ENCODE results near the gene TUB. TPM values are rescaled to one million over a fixed set of nuclear protein-coding genes. Genes with fewer than 3 reads are reported as not detected.
A peak's percentile ranks its signal among the peaks of the same experiment; 100 is the strongest.

TUB gene
- polyA plus RNA-seq, 1 donor from 2014 or later = not detected

- peaks cover 2% of the 10 kb centered on the region for H3K36me3 Mint-ChIP-seq
- no peaks in the 10 kb centered on the region for H3K9me3 Mint-ChIP-seq
- H3K27me3 Mint-ChIP-seq = peaks cover 2% of the 10 kb centered on the region
- no peak overlapping the region for H3K4me3 Mint-ChIP-seq
- H3K27ac Mint-ChIP-seq = no peak overlapping the region
- no peaks in the 10 kb centered on the region for H3K4me1 Mint-ChIP-seq
These were observed 21.4 kb upstream of the TUB start for GRCh38 chr11:8059571-8060011.

DNA sequence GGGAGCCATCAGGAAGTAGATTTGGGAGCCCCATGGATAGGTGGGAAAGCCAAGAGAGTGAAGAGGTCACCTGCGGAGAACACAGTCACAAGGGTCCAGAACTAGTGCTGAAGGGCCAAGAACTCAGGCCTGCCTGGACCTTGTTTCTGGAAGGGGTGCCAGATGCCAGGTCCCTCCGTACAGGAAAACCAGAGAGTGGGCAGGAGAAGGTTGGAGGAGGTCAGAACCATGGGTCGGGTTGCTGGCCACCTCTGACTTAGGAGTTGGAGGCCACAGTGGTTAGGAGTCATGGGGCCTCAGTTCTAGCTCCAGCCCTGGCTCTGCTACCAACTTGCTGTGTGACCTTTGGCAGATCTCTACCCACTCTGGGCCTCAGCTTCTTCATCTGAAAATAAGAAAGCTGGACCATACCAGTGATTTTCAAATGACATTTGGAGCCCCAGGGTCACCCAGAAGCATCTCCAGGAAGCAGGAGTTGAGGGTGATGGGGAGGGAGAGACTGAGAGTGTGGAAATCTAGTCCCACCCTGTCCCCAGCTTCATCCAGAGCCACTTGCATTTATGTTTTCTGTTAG lies 20.8 kb upstream of the TUB start:
- no peaks in the 10 kb centered on the region for H3K4me1 Mint-ChIP-seq
- peaks cover 2% of the 10 kb centered on the region for H3K27me3 Mint-ChIP-seq
- H3K36me3 Mint-ChIP-seq = peaks cover 2% of the 10 kb centered on the region
- no peak overlapping the region for H3K27ac Mint-ChIP-seq
- no peaks in the 10 kb centered on the region for H3K9me3 Mint-ChIP-seq
- no peak overlapping the region for H3K4me3 Mint-ChIP-seq

DNA sequence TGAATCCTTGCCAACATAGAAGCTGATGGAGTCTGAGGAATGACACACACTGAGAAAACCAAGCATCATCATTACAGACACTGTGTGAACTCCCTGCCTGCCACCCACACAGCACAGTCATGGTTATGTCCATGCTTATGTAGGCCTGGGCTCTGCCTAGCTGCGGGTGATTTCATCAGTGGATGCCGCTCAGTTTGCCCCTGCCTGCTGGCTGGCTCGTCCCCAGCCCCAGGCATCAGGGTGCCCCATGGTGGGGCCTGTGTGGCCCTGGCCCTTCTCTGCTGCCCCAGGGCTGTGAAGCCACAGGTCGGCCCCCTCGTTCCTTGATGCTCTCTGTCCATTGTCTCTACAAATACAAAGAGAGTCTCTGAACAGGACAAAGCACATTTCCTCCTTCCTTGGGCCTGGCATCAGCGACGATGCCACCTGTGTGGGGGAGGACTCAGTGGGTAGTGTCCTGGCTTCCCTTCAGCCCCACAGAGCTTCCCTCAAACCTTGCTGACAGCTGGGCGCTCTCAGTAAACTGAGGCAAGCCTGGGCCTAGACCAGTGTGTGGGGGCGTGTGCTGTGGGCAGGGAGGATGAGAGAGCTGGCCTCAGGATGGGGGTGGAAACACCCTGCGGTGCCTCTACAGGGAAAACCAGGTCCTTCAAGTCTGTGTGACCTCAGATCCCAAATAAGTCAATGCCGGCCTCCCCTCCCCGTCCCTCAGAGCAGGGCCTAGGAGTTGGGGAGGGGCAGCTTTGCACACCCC lies 20.0 kb upstream of the TUB start:
- H3K4me3 Mint-ChIP-seq = no peak overlapping the region
- peaks cover 2% of the 10 kb centered on the region for H3K36me3 Mint-ChIP-seq
- H3K27me3 Mint-ChIP-seq = peaks cover 2% of the 10 kb centered on the region
- no peaks in the 10 kb centered on the region for H3K4me1 Mint-ChIP-seq
- no peaks in the 10 kb centered on the region for H3K9me3 Mint-ChIP-seq
- no peak overlapping the region for H3K27ac Mint-ChIP-seq

DNA sequence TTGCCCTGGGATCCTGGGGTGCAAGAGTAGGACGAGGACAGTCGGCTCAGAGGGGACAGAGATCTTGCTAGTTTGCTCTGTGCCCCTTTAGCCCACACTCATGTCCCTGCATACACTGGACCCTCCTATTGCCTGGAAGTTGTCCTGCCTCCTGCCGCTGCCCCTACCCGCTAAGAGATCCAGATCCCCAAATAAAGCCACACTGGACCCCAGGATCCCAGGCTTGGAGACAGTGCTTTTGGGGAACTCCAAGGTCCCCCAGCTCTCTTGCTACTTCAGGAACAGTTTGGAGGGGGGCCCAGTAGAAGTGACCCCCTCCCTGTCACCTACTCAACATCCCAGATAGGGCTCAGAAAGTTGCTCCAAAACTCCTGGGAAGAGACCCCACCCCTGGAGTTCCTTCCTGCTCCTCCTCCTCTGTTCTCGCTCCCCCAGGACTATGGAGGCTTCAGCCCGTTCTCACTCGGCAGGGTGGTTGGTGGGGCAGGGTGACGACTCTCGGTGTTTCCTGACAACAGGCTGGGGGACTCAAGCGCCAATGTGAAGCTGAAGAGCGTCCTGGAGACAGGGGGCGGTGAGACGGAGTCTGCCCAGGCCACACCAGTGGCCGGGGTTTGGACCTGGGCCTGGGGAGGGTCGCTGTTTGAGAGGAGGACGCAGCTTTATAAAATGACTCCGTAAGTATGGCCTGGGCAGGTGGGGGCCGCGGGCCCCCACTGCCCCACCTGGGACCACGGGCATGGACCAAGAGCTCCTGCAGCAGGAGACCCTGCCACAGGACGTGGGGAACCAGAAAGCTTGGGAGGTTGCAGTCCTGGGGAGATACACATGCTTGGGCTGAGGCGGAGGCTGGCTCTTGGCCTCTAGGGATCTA lies 19.2 kb upstream of the TUB start:
- Mint-ChIP-seq H3K27me3 (peaks cover 2% of the 10 kb centered on the region), H3K36me3 (peaks cover 2% of the 10 kb centered on the region), H3K4me3 (no peak overlapping the region), H3K9me3 (no peaks in the 10 kb centered on the region), H3K4me1 (no peaks in the 10 kb centered on the region), H3K27ac (no peak overlapping the region)

DNA sequence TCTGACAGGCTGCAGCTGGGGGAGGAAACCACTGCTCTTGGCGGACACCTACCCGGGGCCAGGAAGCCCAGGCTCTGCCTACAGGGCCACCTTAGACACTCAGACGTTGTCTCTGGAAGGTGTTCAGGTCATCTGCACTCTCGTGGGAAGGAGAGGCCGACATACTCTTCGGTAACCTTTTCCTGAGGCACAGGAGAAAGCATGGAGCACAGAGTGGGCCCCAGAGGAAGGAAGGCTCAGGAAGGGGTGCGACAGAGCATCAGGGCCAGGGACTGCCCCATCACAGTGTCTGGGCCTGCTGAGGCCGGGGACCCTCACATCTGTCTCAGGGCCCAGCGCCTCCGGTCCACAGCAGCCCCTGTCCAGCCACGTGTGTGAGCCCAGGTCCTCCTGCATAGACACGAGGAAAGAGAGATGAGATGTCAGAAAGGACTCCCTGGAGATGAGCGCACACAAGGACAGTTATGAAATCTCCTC lies 18.2 kb upstream of the TUB start:
- Mint-ChIP-seq H3K36me3 (peaks cover 2% of the 10 kb centered on the region), H3K4me3 (no peak overlapping the region), H3K4me1 (no peaks in the 10 kb centered on the region), H3K27ac (no peak overlapping the region), H3K27me3 (peaks cover 8% of the 10 kb centered on the region), H3K9me3 (peaks cover 0 to 3% (median 0%) of the 10 kb centered on the region in 3 donors)

DNA sequence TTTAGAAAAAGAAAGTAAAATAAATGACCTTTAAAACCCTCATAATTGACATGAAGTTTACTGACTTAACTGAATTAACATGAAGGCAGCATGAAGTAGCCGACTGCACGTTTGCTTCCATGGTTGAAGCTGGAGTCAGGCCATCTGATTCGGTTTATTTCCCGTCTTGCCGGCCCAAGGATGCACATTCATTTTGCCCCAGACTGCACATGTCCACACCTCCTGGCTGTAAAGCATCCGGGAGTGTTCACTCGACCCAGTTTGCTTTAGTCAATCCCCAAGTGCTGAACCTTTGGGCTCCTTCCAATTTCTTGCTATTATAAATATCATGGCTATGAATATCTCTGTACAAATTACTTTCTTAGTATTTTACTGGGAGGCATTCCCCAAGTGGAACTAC lies 17.7 kb upstream of the TUB start:
- Mint-ChIP-seq H3K27ac (no peak overlapping the region), H3K4me3 (no peak overlapping the region), H3K36me3 (peaks cover under 1% of the 10 kb centered on the region), H3K4me1 (no peaks in the 10 kb centered on the region), H3K9me3 (peaks cover 0 to 3% (median 0%) of the 10 kb centered on the region in 3 donors), H3K27me3 (peaks cover 9% of the 10 kb centered on the region)

DNA sequence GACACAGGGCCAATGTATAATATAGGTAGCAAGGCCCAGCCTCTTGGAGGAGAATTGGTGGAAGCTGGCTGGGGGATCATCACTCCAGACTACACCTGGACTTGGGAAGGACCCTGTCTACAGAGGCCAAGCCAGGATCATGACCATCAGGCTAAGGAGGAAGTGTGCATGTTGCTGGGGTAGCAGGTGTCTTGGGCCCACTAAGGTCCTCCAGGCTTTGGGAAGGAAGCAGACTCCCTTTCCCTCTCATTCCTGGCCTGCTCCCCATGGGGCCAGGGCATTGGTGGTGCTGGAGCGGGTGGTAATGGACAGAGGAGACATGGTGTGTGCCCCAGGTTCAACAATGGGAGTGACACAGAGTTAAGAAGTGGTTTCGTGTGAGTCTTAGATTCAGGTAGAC lies 16.0 kb upstream of the TUB start:
- H3K27ac Mint-ChIP-seq = no peak overlapping the region

GRCh38 chr11:8066036-8066910 lies 14.7 kb upstream of the TUB start:
- Mint-ChIP-seq H3K9me3 (peaks cover 0 to 6% (median 0%) of the 10 kb centered on the region in 3 donors), H3K27ac (no peak overlapping the region), H3K4me3 (no peak overlapping the region), H3K4me1 (peaks cover 4 to 6% (median 4%) of the 10 kb centered on the region in 3 donors), H3K27me3 (peaks cover 10% of the 10 kb centered on the region), H3K36me3 (no peaks in the 10 kb centered on the region)

More for the DNA sequence above, 16.0 kb upstream of the TUB start:
- peaks cover 0 to 6% (median 0%) of the 10 kb centered on the region in 3 donors for H3K9me3 Mint-ChIP-seq
- H3K36me3 Mint-ChIP-seq = no peaks in the 10 kb centered on the region
- no peaks in the 10 kb centered on the region for H3K4me1 Mint-ChIP-seq
- peaks cover 10% of the 10 kb centered on the region for H3K27me3 Mint-ChIP-seq
- H3K4me3 Mint-ChIP-seq = peak overlapping the region in 1 of 4 donors; percentile 48

GRCh38 chr11:8066911-8067455 lies 14.0 kb upstream of the TUB start:
- Mint-ChIP-seq H3K4me3 (no peak overlapping the region), H3K4me1 (peaks cover 4 to 6% (median 4%) of the 10 kb centered on the region in 3 donors), H3K27ac (no peak overlapping the region), H3K36me3 (no peaks in the 10 kb centered on the region), H3K27me3 (peaks cover 12% of the 10 kb centered on the region), H3K9me3 (peaks cover 0 to 6% (median 0%) of the 10 kb centered on the region in 3 donors)

DNA sequence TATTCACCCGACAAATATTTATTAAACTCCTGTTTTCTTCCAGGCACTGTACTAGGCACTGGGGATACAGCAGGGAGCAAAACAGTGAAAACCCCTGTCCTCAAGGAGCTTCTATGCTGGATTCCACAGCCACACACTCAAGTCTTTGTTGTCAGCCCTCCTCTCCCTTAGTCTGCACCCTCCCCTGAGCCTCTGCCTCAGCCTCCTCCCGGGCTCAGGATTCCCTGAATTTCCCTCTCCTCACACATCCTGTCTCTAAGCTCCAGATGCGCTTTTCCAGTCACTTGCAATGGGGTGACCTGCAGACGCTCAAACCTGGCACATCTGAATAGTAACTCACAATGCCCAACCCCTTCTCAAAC lies 13.5 kb upstream of the TUB start:
- H3K9me3 Mint-ChIP-seq = peaks cover 0 to 6% (median 0%) of the 10 kb centered on the region in 3 donors
- H3K27me3 Mint-ChIP-seq = peaks cover 11% of the 10 kb centered on the region
- H3K36me3 Mint-ChIP-seq = no peaks in the 10 kb centered on the region
- peaks cover 4 to 6% (median 4%) of the 10 kb centered on the region in 3 donors for H3K4me1 Mint-ChIP-seq
- no peak overlapping the region for H3K4me3 Mint-ChIP-seq
- no peak overlapping the region for H3K27ac Mint-ChIP-seq

- peaks cover 11% of the 10 kb centered on the region for H3K27me3 Mint-ChIP-seq
- H3K27ac Mint-ChIP-seq = no peak overlapping the region
- H3K36me3 Mint-ChIP-seq = no peaks in the 10 kb centered on the region
- peaks cover 4 to 6% (median 4%) of the 10 kb centered on the region in 3 donors for H3K4me1 Mint-ChIP-seq
- H3K9me3 Mint-ChIP-seq = peaks cover 0 to 6% (median 0%) of the 10 kb centered on the region in 3 donors
- no peak overlapping the region for H3K4me3 Mint-ChIP-seq
These were observed 13.0 kb upstream of the TUB start for GRCh38 chr11:8067929-8068575.

DNA sequence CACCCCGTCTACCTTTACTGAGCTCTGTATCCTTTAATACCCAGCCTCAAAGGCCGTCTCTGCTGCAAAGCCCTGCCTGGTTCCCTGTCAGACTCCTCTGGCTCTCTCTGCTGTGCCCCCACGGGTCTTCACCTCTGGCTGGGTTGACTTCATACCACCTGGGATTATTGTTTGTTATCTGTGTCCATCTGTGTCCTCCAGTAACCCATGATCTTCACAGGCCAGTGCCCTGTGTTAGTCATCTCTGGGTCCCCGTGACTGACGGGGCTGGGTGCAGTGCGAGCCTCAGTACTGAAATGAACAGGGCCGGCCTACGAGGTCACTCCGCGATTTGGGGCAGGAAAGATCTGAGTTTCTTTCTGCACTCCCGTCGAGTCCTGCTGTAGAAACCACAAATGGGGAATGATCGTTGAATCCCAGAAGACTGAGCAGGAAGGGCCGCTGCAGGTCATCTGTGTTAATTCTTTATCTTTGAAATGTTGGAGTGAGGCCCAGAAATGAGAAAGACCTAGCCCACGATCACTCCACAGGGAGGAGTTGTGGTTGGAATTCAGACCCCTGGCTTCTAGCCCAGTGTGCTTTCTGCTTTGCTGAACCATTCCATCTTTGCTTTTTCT lies 12.3 kb upstream of the TUB start:
- Mint-ChIP-seq H3K4me1 (peaks cover 4 to 6% (median 4%) of the 10 kb centered on the region in 3 donors), H3K4me3 (no peak overlapping the region), H3K9me3 (peaks cover 0 to 6% (median 0%) of the 10 kb centered on the region in 3 donors), H3K27ac (no peak overlapping the region), H3K36me3 (no peaks in the 10 kb centered on the region), H3K27me3 (peaks cover 11% of the 10 kb centered on the region)

GRCh38 chr11:8069771-8070170 lies 11.2 kb upstream of the TUB start:
- peaks cover 11% of the 10 kb centered on the region for H3K27me3 Mint-ChIP-seq
- no peak overlapping the region for H3K4me3 Mint-ChIP-seq
- no peaks in the 10 kb centered on the region for H3K36me3 Mint-ChIP-seq
- no peak overlapping the region for H3K27ac Mint-ChIP-seq
- peaks cover 0 to 6% (median 0%) of the 10 kb centered on the region in 3 donors for H3K9me3 Mint-ChIP-seq
- peaks cover 4 to 6% (median 4%) of the 10 kb centered on the region in 3 donors for H3K4me1 Mint-ChIP-seq

All from IgD-negative memory B cell (primary cell).